Measurements from ENCODE around the gene ZNG1E.
"Not testable (repeated sequence)": the region's sequence is repeated elsewhere in the genome, so short reads cannot be mapped to it uniquely, and the experiment has no call there.

ZNG1E gene

DNA sequence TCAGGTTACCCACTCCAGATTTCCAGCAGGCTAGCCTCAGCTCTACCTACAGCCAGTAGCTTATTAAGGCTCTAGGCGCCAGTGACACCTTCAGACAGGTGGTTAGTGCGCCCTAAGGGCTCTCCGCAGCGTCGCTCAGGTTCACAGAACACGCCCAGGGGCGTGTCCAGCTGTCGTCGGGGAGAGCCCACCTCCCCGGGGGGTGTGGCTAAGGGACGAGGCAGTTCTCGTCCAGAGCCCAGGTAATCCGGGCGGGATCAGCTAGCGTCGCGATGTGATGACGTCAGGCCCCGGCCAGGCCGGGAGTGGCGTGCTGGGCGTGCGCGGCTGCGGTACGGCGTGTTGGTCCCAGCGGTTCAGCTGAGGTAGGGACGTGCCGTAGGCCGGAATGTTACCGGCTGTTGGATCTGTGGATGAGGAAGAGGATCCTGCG lies at the start of gene ZNG1E:
Gene ZNG1E, plus strand, starts transcription at position 340 of the 433 bp plus-strand sequence. Its CDS starts 49 bp downstream, at position 389.
- DNase-seq = peak; percentile 67

DNA sequence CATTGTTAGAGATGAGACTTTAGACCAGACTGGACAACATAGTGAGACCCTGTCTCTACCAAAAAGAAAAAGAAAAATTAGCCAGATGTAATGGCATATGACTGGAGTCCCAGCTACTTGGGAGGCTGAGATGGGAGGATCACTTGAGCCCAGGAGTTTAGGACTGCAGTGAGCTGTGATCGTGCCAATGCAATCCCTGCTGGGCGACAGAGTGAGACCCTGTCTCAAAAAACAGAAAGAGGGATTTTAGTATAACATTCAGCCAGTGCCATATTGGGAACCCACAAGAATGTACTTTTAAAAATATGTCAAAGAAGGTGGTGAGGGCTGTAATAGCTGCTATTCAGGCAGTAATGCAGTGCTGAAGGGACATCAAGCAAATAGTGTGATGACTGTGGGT lies 2.1 kb upstream of the ZNG1E start:
- DNase-seq = not testable (repeated sequence)

DNA sequence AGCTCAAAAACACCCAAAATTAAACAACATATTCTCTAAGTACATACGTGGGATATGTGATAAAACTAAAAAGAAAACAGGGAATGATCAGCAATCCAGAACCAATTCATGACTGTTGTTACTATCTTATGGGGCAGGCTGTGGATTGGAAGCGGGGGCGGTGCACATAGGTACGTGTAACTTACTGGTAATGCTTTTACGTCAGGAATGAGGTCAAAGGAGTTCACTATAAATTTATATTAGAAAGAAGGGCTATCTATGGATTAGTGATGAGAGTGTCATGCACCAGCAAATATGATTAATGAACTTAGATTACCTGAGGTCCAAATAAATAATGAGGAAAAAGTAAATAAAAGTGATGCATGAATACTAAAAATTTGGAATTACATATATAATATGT lies 710 bp upstream of the ZNG1E start:
- not testable (repeated sequence) for DNase-seq

DNA sequence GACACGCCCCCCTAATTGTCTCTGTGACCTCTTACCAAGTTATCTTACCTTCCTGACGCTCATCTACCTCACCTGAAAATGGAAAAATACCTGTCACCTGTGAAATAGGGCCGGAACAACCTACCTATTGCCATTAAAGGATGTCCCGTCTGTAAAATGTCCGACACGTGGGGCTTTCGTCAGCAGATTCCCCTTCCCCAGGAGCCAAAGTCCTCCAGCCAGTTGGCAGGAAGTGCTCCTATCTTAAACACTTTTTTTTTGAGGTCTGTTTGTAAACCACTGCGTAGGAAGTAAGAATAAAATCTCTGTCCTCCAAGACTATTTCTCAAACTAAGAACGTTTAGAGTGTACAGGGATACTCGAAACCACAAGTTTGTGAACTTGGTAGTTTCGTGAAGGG lies 661 bp downstream of the ZNG1E start:
- DNase-seq = peak; percentile 10

DNA sequence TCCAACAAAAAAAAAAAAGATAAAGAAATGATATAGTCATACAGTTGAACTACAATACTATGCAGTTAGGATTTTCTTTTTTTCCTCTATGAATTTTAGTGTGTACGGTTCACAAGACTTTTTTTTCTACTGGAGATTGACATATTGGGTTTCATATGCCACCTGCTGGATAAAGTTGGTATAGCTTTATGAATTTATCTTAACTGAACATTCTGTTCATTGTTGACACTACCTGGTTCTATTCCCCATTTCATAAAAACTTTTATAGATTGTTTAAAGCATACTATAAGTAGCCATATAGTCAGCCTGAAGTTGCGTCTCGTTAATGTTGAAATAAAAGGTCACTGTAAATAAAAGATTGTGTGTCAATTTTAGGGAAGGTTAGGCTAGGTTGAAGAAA lies 2.8 kb downstream of the ZNG1E start:
- DNase-seq = not testable (repeated sequence)

DNA sequence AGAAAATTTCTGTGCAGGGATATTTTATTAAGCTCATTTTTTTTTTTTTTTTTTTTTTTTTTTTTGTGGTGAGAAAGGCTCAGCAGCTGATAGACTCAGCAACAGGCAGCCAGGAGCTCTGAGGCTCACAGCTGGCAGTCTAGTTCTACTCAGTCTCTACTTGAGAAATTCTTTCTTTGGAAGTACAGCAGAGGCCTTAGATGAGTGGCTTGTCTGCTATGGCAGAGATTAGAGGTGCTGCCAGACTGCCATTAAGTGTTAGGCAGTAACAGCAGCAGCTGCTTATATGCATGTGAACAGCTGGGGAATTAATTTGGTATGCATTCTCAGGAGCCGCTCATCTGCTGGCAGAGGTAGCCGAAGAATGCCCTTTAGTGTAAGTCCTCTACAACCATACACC lies 27.8 kb downstream of the ZNG1E start:
- not testable (repeated sequence) for DNase-seq

DNA sequence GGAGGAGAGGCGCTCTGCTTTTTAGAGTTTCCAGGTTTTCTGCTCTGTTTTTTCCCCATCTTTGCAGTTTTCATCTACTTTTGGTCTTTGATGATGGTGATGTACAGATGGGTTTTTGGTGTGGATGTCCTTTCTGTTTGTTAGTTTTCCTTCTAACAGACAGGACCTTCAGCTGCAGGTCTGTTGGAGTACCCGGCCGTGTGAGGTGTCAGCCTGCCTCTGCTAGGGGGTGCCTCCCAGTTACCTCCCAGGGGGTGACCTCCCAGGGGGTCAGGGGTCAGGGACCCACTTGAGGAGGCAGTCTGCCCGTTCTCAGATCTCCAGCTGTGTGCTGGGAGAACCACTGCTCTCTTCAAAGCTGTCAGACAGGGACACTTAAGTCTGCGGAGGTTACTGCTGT lies 38.7 kb downstream of the ZNG1E start:
- not testable (repeated sequence) for DNase-seq

DNA sequence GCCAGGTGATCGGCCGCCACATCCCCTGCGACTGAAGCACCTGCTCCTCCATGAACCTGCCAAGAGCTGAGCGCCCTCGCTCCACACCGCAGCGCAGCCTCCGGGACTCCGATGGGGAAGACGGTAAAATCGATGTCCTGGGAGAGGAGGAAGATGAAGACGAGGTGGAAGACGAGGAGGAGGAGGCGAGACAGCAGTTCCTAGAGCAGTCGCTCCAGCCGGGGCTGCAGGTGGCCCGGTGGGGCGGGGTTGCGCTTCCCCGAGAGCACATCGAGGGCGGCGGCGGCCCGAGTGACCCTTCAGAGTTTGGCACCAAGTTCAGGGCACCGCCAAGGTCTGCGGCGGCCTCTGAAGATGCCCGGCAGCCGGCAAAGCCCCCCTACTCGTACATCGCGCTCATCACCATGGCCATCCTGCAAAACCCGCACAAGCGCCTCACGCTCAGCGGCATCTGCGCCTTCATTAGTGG lies 61.4 kb downstream of the ZNG1E start, which contains the start of gene FOXD4L4:
Gene FOXD4L4, plus strand, starts transcription at position 51 of the 469 bp plus-strand sequence. Its CDS starts 0 bp downstream, at position 51.
- DNase-seq = not testable (repeated sequence)

DNA sequence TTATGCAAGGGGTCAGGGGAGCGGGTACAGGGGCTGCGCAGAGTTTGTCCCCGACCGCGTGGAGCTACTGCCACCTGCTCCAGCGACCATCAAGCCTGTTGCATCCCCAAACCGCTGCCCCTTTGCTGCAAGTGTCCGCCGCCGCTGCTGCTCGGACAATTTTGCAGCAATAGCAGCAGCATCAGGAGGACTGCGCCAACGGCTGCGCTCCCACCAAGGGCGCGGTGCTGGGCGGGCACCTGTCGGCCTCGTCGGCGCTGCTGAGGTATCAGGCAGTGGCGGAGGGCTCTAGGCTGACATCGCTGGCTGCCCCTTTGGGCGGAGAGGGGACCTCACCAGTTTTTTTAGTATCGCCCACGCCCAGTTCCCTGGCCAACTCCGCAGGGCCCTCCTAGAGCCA lies 62.4 kb downstream of the ZNG1E start:
- not testable (repeated sequence) for DNase-seq

All from activated naive CD4-positive, alpha-beta T cell treated with anti-CD3 and anti-CD28 coated beads, Interleukin-2, amount 50 U/mL, for 16 hours (primary cell).